PC-3 (cell line): ENCODE measurements around the gene TDRD7. TPM values are rescaled to one million over a fixed set of nuclear protein-coding genes. Genes with fewer than 3 reads are reported as not detected.

Experiments used
- ATAC-seq: fragments of 200-7000 bp; cut with Tn5 transposase; 2 replicates; pipeline ENCODE4 v1.9.1; 2020; ENCODE audit warnings: mild to moderate bottlenecking, moderate library complexity
- BruUV-seq: library from RNA; stranded (reverse); fragments of 400-500 nt; replicated peaks from 2 replicates; lab custom pipeline; 2021; lab: Mats Ljungman, UMichigan
- CTCF ChIA-PET: fragments of 300-600 bp; sonication (Branson Sonifier 250); formaldehyde crosslinking; loops from one replicate; lab custom pipeline; 2022; ENCODE audit warnings: antibody characterized with exemption; lab: Charles Lee
- POLR2A ChIA-PET: fragments of 300-600 bp; sonication (Branson Sonifier 250); formaldehyde crosslinking; loops from one replicate; lab custom pipeline; 2022; ENCODE audit warnings: antibody characterized with exemption; ENCODE audit not compliant: unreplicated experiment; lab: Charles Lee
- DNase-seq: peaks from one replicate; pipeline ENCODE4 v3.0.0-alpha.2; 2015
- H2AFZ ChIP-seq: fragments of 300-600 bp; sonication (generic); 2 replicates; pipeline ENCODE4 v1.6.0; 2016; ENCODE audit warnings: antibody characterized with exemption, low read length
- H3F3A ChIP-seq: fragments of 300-600 bp; sonication (generic); one replicate; pipeline ENCODE4 v1.6.0; 2017; ENCODE audit warnings: antibody characterized with exemption, low read length, control low read depth, mild to moderate bottlenecking; ENCODE audit not compliant: unreplicated experiment
- H3K27ac ChIP-seq: fragments of 300-600 bp; sonication (generic); 2 replicates; pipeline ENCODE4 v1.5.1; 2016; ENCODE audit warnings: mild to moderate bottlenecking, low read length
- H3K27me3 ChIP-seq: fragments of 300-600 bp; sonication (generic); 2 replicates; pipeline ENCODE4 v1.6.1; 2016; ENCODE audit warnings: low read length, mixed read lengths
- H3K36me3 ChIP-seq: fragments of 300-600 bp; sonication (generic); 2 replicates; pipeline ENCODE4 v1.6.1; 2016; ENCODE audit warnings: low read depth, mixed run types, low read length, mixed read lengths
- H3K4me1 ChIP-seq: fragments of 300-600 bp; sonication (generic); 2 replicates; pipeline ENCODE4 v1.5.1; 2016; ENCODE audit warnings: low read length; ENCODE audit not compliant: insufficient read depth
- H3K4me2 ChIP-seq: fragments of 300-600 bp; sonication (generic); 2 replicates; pipeline ENCODE4 v1.6.0; 2016; ENCODE audit warnings: low read length
- H3K4me3 ChIP-seq: fragments of 300-600 bp; sonication (generic); 2 replicates; pipeline ENCODE4 v1.5.1; 2016; ENCODE audit warnings: mild to moderate bottlenecking, low read length, mixed read lengths
- H3K79me2 ChIP-seq: fragments of 300-600 bp; sonication (generic); 2 replicates; pipeline ENCODE4 v1.6.1; 2017; ENCODE audit warnings: low read length, mixed read lengths
- H3K9ac ChIP-seq: fragments of 300-600 bp; sonication (generic); 2 replicates; pipeline ENCODE4 v1.6.0; 2016; ENCODE audit warnings: mild to moderate bottlenecking, low read length
- H3K9me2 ChIP-seq: fragments of 300-600 bp; sonication (generic); replicated peaks from 2 replicates; pipeline ENCODE4 v1.6.1; 2016; ENCODE audit warnings: mixed run types, low read length, mixed read lengths
- H3K9me3 ChIP-seq: fragments of 300-600 bp; sonication (generic); 2 replicates; pipeline ENCODE4 v1.6.1; 2016; ENCODE audit warnings: low read length, mixed read lengths
- H4K20me1 ChIP-seq: fragments of 300-600 bp; sonication (generic); 2 replicates; pipeline ENCODE4 v1.6.1; 2016; ENCODE audit warnings: low read length, mixed read lengths
- CTCF ChIP-seq: fragments of 300-600 bp; sonication (generic); conservative IDR thresholded peaks from 2 replicates; pipeline ENCODE4 v1.5.1; 2017; ENCODE audit warnings: antibody characterized with exemption, low read depth, mild to moderate bottlenecking, low read length
- EZH2 ChIP-seq: fragments of 300-600 bp; sonication (generic); IDR thresholded peaks from one replicate; pipeline ENCODE4 v1.6.1; 2017; ENCODE audit warnings: antibody characterized with exemption, mild to moderate bottlenecking, low read length; ENCODE audit not compliant: unreplicated experiment
- EZH2phosphoT487 ChIP-seq: fragments of 300-600 bp; sonication (generic); IDR thresholded peaks from 2 replicates; pipeline ENCODE4 v1.6.1; 2018; ENCODE audit warnings: mild to moderate bottlenecking, antibody characterized with exemption, low read length, borderline replicate concordance
- intact Hi-C: fragments of 100-400 bp; cut with micrococcal nuclease; formaldehyde crosslinking; loops from 2 replicates; pipeline ENCODE4 v1.9.0; 2023
- total RNA-seq: library from RNA; depleted of rRNA; stranded (reverse); fragments of >200 nt; gene quantifications from 2 replicates; pipeline ENCODE4 v1.2.3, GENCODE V29; 2014

The TDRD7 gene
- total RNA-seq, 1 experiment from 2014 or later = 4.2 TPM

- ATAC-seq (no peak), DNase-seq (no peak)
- no peak overlapping the region for H3K9ac ChIP-seq
- H4K20me1 ChIP-seq = no peaks in the 10 kb centered on the region
- H3K27me3 ChIP-seq = no peaks in the 10 kb centered on the region
- no peak overlapping the region for H3K4me2 ChIP-seq
- no peak overlapping the region for H3K27ac ChIP-seq
- BruUV-seq = no TSS peak
- ChIA-PET POLR2A (no interaction called here), CTCF (no interaction called here)
- no peaks in the 10 kb centered on the region for H3F3A ChIP-seq
- peaks cover 18% of the 10 kb centered on the region for H3K4me1 ChIP-seq
- H3K9me2 ChIP-seq = no peaks in the 10 kb centered on the region
- H3K36me3 ChIP-seq = no peaks in the 10 kb centered on the region
- intact Hi-C loops = no loop called here
- TF ChIP-seq EZH2 (no peak), EZH2phosphoT487 (no peak), CTCF (no peak)
- H3K79me2 ChIP-seq = no peaks in the 10 kb centered on the region
- no peak overlapping the region for H3K4me3 ChIP-seq
- H3K9me3 ChIP-seq = no peaks in the 10 kb centered on the region
- H2AFZ ChIP-seq = no peak overlapping the region
Measured at GRCh38 chr9:97396256-97396655, 15.6 kb upstream of the TDRD7 start.

GRCh38 chr9:97397220-97397619 lies 14.7 kb upstream of the TDRD7 start:
- no peaks in the 10 kb centered on the region for H3F3A ChIP-seq
- H3K9me2 ChIP-seq = no peaks in the 10 kb centered on the region
- DNase-seq (peak; percentile 62), ATAC-seq (peak; percentile 47)
- H3K4me1 ChIP-seq = peaks cover 18% of the 10 kb centered on the region
- POLR2A ChIA-PET = no interaction called here
- H3K4me2 ChIP-seq = no peak overlapping the region; the same call in 1 of the 2 replicates
- CTCF ChIA-PET = no interaction called here
- intact Hi-C loops = no loop called here
- no peak overlapping the region for H3K9ac ChIP-seq
- H4K20me1 ChIP-seq = no peaks in the 10 kb centered on the region
- H3K4me3 ChIP-seq = no peak overlapping the region
- no peaks in the 10 kb centered on the region for H3K36me3 ChIP-seq
- BruUV-seq = no TSS peak
- no peaks in the 10 kb centered on the region for H3K27me3 ChIP-seq
- peak overlapping the region; percentile 35 for H3K27ac ChIP-seq
- H3K79me2 ChIP-seq = no peaks in the 10 kb centered on the region
- H2AFZ ChIP-seq = no peak overlapping the region
- no peak for TF ChIP-seq EZH2phosphoT487
- no peaks in the 10 kb centered on the region for H3K9me3 ChIP-seq

- CTCF ChIA-PET = interaction anchor here (0.5 to 0.7 kb wide), 2 partner anchors 13 to 14 kb away, joined by 3 read pairs; no protein-coding TSS in a partner anchor
- no TSS peak for BruUV-seq
- no peak overlapping the region for H3K9ac ChIP-seq
- H3K4me3 ChIP-seq = no peak overlapping the region
- intact Hi-C loops = loop anchor here (1.0 kb wide), 1 partner anchor 12 kb away; no protein-coding TSS in a partner anchor
- no peaks in the 10 kb centered on the region for H3K79me2 ChIP-seq
- TF ChIP-seq CTCF (peak; percentile 86), EZH2phosphoT487 (no peak)
- H3K27ac ChIP-seq = peak overlapping the region; percentile 41; the same call in 1 of the 2 replicates
- 0 out of 2 replicates have a peak, but pooled peaks cover 5% of the 10 kb centered on the region for H3K9me3 ChIP-seq
- H3K9me2 ChIP-seq = no peaks in the 10 kb centered on the region
- no peaks in the 10 kb centered on the region for H3K36me3 ChIP-seq
- peak overlapping the region; percentile 43 for H3K4me2 ChIP-seq
- peak; percentile 96 for ATAC-seq
- H3K4me1 ChIP-seq = peaks cover 18% of the 10 kb centered on the region
- H3K27me3 ChIP-seq = no peaks in the 10 kb centered on the region
- H4K20me1 ChIP-seq = no peaks in the 10 kb centered on the region
- no peaks in the 10 kb centered on the region for H3F3A ChIP-seq
- POLR2A ChIA-PET = no interaction called here
- 0 out of 2 replicates have a peak overlapping the region, but pooled peaks have one; percentile 50 for H2AFZ ChIP-seq
- DNase-seq = peak; percentile 92
Measured at GRCh38 chr9:97398999-97399758, 12.7 kb upstream of the TDRD7 start.
